Activated CD4-positive, alpha-beta T cell treated with anti-CD3 and anti-CD28 coated beads for 36 hours (primary cell): ENCODE results near the gene CLIC5. TPM values are rescaled to one million over a fixed set of nuclear protein-coding genes. Genes with fewer than 3 reads are reported as not detected.

ENCODE experiments used
- ATAC-seq: fragments of 200-7000 bp; cut with Tn5 transposase; one replicate; pipeline ENCODE4 v1.10.0; 2021; ENCODE audit warnings: mild to moderate bottlenecking, moderate library complexity
- CTCF ChIA-PET: fragments of 350-600 bp; sonication (Branson Sonifier 250); formaldehyde crosslinking; loops from one replicate; lab custom pipeline; 2021; ENCODE audit warnings: antibody characterized with exemption; lab: Charles Lee
- POLR2A ChIA-PET: fragments of 350-600 bp; sonication (Branson Sonifier 250); formaldehyde crosslinking; loops from one replicate; lab custom pipeline; 2021; ENCODE audit warnings: antibody characterized with exemption, inconsistent platforms; lab: Charles Lee
- DNase-seq: peaks from one replicate; pipeline ENCODE4 v3.0.0-alpha.2; 2020
- H3K27ac Mint-ChIP-seq: one replicate; pipeline ENCODE4 v1.8.0; 2021; ENCODE audit warnings: mixed read lengths
- H3K27me3 Mint-ChIP-seq: one replicate; pipeline ENCODE4 v1.8.0; 2021; ENCODE audit warnings: mixed read lengths
- H3K36me3 Mint-ChIP-seq: one replicate; pipeline ENCODE4 v1.8.0; 2021; ENCODE audit warnings: low read depth, mixed read lengths
- H3K4me1 Mint-ChIP-seq: one replicate; pipeline ENCODE4 v1.8.0; 2021; ENCODE audit warnings: mixed read lengths
- H3K4me3 Mint-ChIP-seq: one replicate; pipeline ENCODE4 v1.8.0; 2021; ENCODE audit warnings: mild to moderate bottlenecking, moderate library complexity, mixed read lengths
- H3K9me3 Mint-ChIP-seq: one replicate; pipeline ENCODE4 v1.8.0; 2021; ENCODE audit warnings: low read depth, mixed read lengths
- intact Hi-C, 2 experiments: fragments of 100-400 bp; cut with DNase I in 1 of 2; cut with micrococcal nuclease in 1 of 2; formaldehyde crosslinking; loops; one replicate each; pipeline versions ENCODE4 v1.14.2 to v1.15.1; 2022 to 2024; cut with DNase I, micrococcal nuclease
- total RNA-seq, 2 experiments: library from RNA; stranded (reverse); gene quantifications; one replicate each; pipeline ENCODE4 v1.2.3, GENCODE V29; 2021

CLIC5 gene
- total RNA-seq, 2 experiments from 2014 or later: 2.2 to 3.7 TPM

DNA sequence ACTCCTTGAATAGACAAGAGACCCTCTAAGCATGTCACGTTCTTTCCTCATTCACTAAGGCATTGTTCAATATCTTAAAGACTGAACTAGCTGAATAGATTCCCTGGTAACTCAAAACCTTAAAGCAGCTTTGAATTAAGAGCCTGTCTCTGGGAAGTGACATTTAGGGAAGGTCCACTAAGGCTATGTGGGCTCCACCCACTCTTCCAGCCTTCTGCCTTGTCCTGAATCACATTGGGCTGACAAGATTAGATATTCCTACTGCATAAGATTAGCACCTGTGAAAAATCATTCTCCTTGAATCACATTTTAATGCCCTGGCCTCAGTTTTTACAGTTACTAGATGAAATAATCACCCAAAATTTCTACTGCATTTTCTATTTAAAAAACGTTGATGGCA is 36.3 kb downstream of the CLIC5 start:
- no peaks in the 10 kb centered on the region for H3K4me1 Mint-ChIP-seq
- no peak overlapping the region for H3K4me3 Mint-ChIP-seq
- intact Hi-C loops: no loop called here
- no peaks in the 10 kb centered on the region for H3K27me3 Mint-ChIP-seq
- ATAC-seq (no peak), DNase-seq (no peak)
- ChIA-PET CTCF (no interaction called here), POLR2A (no interaction called here)
- H3K36me3 Mint-ChIP-seq: no peaks in the 10 kb centered on the region
- no peak overlapping the region for H3K27ac Mint-ChIP-seq
- peaks cover 2% of the 10 kb centered on the region for H3K9me3 Mint-ChIP-seq

DNA sequence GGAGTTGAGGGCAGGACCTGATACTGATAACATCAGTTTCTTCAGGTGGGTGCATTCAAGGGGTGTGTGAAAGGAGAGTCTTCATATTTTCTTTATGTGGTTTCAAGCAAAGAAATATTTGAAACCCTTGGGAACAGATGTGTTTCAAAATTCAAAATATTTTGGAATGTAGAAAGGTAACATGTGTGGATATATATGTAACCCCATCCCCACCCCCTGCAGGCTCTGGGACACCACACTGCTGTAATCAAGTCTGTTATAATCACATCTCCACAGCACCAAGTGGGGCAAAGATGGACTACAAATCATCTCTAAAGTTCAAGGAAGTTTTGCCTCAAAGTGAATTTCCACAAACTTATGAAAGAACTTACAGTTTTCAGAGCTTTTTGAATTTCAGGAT is 41.1 kb downstream of the CLIC5 start:
- no peak overlapping the region for H3K27ac Mint-ChIP-seq
- POLR2A ChIA-PET: no interaction called here
- peaks cover 2% of the 10 kb centered on the region for H3K9me3 Mint-ChIP-seq
- H3K4me1 Mint-ChIP-seq: peaks cover 11% of the 10 kb centered on the region
- no peaks in the 10 kb centered on the region for H3K36me3 Mint-ChIP-seq
- intact Hi-C loops: no loop called here
- H3K4me3 Mint-ChIP-seq: no peak overlapping the region
- H3K27me3 Mint-ChIP-seq: no peaks in the 10 kb centered on the region
- CTCF ChIA-PET: no interaction called here
- no peak for ATAC-seq
- DNase-seq: no peak

DNA sequence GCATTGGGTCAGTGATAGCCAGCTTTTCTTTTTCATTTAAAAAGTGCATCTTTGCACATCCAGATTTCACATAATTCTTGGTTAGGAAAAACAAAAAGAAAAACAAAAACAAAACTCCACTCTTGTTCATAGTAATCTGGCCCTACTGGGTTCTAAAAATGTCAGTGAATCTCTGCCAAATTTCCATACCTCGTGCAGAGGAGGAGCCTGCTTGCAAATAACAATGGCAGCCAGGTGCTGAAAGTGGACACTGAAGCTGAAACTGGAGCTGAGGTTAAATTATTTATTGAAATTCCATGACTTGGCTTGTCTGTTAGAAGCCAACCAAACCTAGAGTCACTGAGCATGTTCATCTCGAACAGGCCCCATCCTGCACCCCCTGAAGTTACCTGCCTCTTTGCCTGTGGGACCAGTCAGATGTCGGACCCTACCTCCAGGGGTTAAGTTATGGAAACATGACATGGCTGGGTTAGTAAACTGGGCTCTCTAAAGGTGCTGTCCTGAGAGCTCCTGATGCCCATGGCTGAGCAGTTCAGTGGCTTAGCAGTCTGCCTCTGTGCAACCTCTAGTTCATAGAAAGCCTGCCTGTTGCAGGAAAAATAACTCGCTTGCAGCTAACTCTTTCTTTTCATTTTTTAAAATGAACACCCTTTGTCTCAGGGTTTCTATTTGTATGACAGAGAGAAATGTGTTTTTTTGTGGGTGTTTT is 42.7 kb downstream of the CLIC5 start:
- POLR2A ChIA-PET: no interaction called here
- no peak for DNase-seq
- H3K4me3 Mint-ChIP-seq: no peak overlapping the region
- CTCF ChIA-PET: interaction anchor here (0.9 to 1.2 kb wide), 2 partner anchors 9 to 18 kb away, joined by 4 to 5 read pairs; no protein-coding TSS in a partner anchor
- no peak overlapping the region for H3K27ac Mint-ChIP-seq
- H3K4me1 Mint-ChIP-seq: peaks cover 11% of the 10 kb centered on the region
- H3K36me3 Mint-ChIP-seq: no peaks in the 10 kb centered on the region
- intact Hi-C loops: no loop called here
- no peaks in the 10 kb centered on the region for H3K27me3 Mint-ChIP-seq
- no peak for ATAC-seq
- H3K9me3 Mint-ChIP-seq: peaks cover 2% of the 10 kb centered on the region

DNA sequence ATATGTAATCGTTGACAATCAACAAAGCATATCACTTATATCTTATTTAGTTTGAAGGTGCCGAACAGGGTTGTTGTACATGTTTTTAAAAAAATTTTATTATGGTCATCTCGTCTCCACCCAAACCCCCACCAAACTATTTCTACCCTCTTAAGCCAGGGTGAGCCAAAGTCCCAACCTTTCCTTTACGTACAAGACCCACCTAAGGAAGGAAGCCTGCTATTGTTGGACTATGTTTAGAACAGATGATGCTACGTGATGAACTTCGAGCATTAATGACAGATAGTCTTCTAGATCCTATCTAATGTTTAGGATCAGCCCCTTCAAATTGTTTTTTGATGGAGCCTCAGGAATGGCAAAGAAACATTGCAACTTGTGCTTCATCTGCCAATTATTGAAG is 44.4 kb downstream of the CLIC5 start:
- Mint-ChIP-seq H3K27ac (no peak overlapping the region), H3K4me3 (no peak overlapping the region), H3K9me3 (peaks cover 2% of the 10 kb centered on the region), H3K27me3 (no peaks in the 10 kb centered on the region), H3K36me3 (no peaks in the 10 kb centered on the region), H3K4me1 (peaks cover 11% of the 10 kb centered on the region)
- POLR2A ChIA-PET: no interaction called here
- DNase-seq: no peak
- no peak for ATAC-seq
- CTCF ChIA-PET: no interaction called here
- intact Hi-C loops: no loop called here

DNA sequence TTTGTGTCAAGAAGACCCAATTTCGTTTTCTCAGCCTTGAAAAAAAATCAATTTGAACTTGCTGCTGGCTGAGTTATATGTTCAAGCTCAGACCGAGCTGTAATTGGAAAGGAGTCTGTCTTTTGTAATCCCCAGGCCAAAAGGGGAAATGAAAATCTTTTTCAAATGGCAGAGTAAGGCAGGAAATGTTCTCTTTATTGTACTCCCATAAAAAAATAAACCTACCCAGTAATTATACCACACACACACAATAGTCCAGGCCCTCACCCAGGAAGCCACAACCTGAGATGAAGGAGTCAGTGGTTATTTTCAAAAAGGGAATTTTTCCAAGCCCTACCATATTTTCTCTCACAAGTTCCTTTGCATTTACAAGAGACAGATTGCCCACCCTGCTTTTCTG is 45.3 kb downstream of the CLIC5 start:
- no peaks in the 10 kb centered on the region for H3K27me3 Mint-ChIP-seq
- ChIA-PET CTCF (no interaction called here), POLR2A (no interaction called here)
- H3K36me3 Mint-ChIP-seq: no peaks in the 10 kb centered on the region
- H3K4me3 Mint-ChIP-seq: no peak overlapping the region
- peaks cover 3% of the 10 kb centered on the region for H3K9me3 Mint-ChIP-seq
- intact Hi-C loops: no loop called here
- DNase-seq (no peak), ATAC-seq (no peak)
- no peak overlapping the region for H3K27ac Mint-ChIP-seq
- H3K4me1 Mint-ChIP-seq: peaks cover 11% of the 10 kb centered on the region

DNA sequence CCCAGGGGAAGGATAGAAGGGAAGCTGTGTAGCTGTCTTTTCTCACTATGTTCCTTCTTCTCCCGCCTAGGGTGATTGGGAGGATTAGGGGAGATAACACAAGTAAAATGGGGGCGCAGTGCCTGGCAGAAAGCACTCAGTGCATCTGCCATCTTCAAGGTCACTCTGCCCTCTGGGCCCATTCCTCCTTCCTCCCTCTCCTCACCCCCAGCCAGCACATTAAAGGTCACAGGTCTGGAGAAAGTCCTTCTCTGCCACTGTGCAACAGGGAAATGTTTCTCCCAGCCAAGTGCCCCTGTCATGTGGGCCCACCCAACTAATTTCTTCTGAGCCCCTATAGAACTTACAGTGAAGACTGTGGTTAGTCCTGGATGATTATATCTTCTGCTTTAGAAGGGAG is 45.8 kb downstream of the CLIC5 start:
- no peaks in the 10 kb centered on the region for H3K27me3 Mint-ChIP-seq
- H3K4me3 Mint-ChIP-seq: no peak overlapping the region
- peaks cover 11% of the 10 kb centered on the region for H3K4me1 Mint-ChIP-seq
- ATAC-seq: no peak
- POLR2A ChIA-PET: no interaction called here
- no peaks in the 10 kb centered on the region for H3K36me3 Mint-ChIP-seq
- CTCF ChIA-PET: no interaction called here
- H3K27ac Mint-ChIP-seq: no peak overlapping the region
- DNase-seq: no peak
- intact Hi-C loops: no loop called here
- peaks cover 5% of the 10 kb centered on the region for H3K9me3 Mint-ChIP-seq

DNA sequence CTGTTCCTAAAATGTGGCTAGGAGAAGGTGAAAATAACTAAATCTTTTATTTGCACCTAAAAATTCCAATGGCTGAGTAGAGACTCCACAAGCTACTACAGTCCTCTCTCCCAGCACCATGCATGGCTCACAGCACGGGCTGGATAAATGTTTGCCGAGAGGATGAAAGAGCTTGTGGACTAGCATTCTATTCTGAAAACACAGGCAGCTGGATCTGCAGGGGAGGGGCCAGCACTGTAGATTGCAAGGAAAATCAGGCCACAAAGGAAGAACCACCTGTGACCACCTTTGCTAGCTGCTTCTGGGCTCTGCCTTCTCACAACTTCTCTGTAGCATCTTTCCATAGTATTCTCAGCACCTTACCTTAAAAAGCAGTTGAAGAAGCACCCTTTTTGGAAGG is 46.6 kb downstream of the CLIC5 start:
- no peak for ATAC-seq
- Mint-ChIP-seq H3K27ac (no peak overlapping the region), H3K36me3 (no peaks in the 10 kb centered on the region), H3K4me3 (no peak overlapping the region), H3K27me3 (no peaks in the 10 kb centered on the region), H3K4me1 (peaks cover 11% of the 10 kb centered on the region), H3K9me3 (peaks cover 12% of the 10 kb centered on the region)
- ChIA-PET CTCF (no interaction called here), POLR2A (no interaction called here)
- DNase-seq: no peak
- intact Hi-C loops: no loop called here

DNA sequence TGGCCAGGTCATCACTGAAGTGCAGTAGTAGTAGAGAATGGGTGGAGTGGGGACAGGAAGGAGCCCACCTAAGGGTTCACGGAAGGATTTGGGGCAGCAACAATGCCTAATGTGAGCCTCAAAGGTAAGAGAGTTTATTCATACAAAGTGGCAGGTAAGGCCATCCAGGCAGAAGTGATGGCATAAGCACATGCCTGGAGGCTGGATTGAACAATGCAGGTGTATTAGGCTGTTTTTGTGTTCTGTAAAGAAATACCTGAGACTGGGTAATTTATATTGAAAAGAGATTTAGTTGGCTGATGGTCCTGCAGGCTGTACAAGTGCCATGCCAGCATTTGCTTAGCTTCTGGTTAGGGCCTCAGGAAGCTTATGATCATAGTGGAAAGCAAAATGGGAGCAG is 48.3 kb downstream of the CLIC5 start:
- peaks cover 11% of the 10 kb centered on the region for H3K4me1 Mint-ChIP-seq
- ChIA-PET POLR2A (no interaction called here), CTCF (no interaction called here)
- no peak overlapping the region for H3K4me3 Mint-ChIP-seq
- intact Hi-C loops: no loop called here
- peaks cover 12% of the 10 kb centered on the region for H3K9me3 Mint-ChIP-seq
- DNase-seq (no peak), ATAC-seq (no peak)
- no peaks in the 10 kb centered on the region for H3K36me3 Mint-ChIP-seq
- H3K27ac Mint-ChIP-seq: no peak overlapping the region
- H3K27me3 Mint-ChIP-seq: no peaks in the 10 kb centered on the region

DNA sequence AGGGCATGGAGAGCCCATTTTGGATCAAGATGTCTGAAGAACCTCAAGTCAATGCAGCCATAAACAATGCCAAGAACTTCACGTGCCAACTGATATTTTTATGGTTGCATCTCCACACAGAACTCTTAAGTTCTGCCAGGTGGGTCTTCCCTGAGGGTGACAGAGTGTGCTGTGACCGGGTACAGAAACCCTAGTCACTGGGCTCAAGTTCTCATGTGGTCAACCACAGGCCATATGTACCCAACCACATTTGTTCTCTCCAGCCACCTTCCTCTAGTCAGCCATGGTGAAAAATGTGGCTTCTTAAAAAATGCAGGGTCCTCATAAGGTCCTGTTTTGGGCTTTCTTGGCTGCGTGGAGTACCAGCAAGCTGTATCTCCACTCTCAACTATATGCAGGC is 48.9 kb downstream of the CLIC5 start:
- H3K4me3 Mint-ChIP-seq: no peak overlapping the region
- intact Hi-C loops: no loop called here
- H3K9me3 Mint-ChIP-seq: peaks cover 12% of the 10 kb centered on the region
- ATAC-seq: no peak
- no peak for DNase-seq
- POLR2A ChIA-PET: no interaction called here
- no peaks in the 10 kb centered on the region for H3K27me3 Mint-ChIP-seq
- peaks cover 11% of the 10 kb centered on the region for H3K4me1 Mint-ChIP-seq
- H3K27ac Mint-ChIP-seq: no peak overlapping the region
- CTCF ChIA-PET: no interaction called here
- H3K36me3 Mint-ChIP-seq: no peaks in the 10 kb centered on the region

DNA sequence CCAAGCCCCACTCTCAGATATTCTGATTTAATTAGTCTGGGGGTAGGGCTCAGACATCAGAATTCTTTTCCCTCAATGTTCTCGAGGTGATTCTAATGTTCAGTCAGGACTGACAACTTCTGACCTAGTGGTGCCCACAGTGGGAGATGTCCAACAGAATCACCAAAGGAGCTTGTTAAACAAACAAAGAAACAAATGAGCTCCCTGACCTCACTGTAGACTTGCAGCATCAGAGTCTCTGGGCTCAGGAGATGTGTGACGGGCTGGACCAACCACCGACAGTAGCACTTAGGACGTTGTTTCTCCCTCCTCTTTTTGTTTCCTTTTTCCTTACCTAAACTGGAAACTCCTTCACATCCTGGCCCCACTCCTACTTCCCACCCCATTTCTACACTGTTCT is 49.3 kb downstream of the CLIC5 start:
- POLR2A ChIA-PET: no interaction called here
- CTCF ChIA-PET: interaction anchor here (0.6 kb wide), 1 partner anchor 53 kb away, joined by 3 read pairs; no protein-coding TSS in a partner anchor

DNA sequence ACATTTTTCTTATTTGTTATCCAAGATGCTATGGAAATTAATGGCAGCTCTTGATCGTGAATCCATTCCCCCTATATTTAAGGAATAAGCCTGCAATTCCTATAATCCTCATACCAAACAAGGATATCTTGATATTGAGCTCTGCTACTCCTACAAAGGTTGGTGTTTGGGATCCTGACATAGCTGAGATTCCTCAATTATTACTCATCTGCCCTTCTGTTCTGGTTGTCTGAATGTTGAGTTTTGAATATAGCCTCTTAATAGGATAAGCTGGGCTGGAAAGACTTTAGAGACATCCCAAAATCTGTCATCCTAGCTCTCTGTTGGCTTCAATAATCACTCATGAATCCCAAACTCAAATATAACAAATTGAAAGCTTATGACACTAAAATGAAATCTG is 49.9 kb downstream of the CLIC5 start:
- no peak overlapping the region for H3K27ac Mint-ChIP-seq
- no peak for DNase-seq
- intact Hi-C loops: no loop called here
- ATAC-seq: no peak
- ChIA-PET CTCF (interaction anchor here (0.6 kb wide), 1 partner anchor 53 kb away, joined by 3 read pairs; no protein-coding TSS in a partner anchor), POLR2A (interaction anchor here (0.6 kb wide), 1 partner anchor 253 kb away, joined by 3 read pairs; no protein-coding TSS in a partner anchor)
- H3K4me3 Mint-ChIP-seq: no peak overlapping the region
- peaks cover 12% of the 10 kb centered on the region for H3K9me3 Mint-ChIP-seq
- no peaks in the 10 kb centered on the region for H3K36me3 Mint-ChIP-seq
- H3K27me3 Mint-ChIP-seq: no peaks in the 10 kb centered on the region
- peaks cover 9% of the 10 kb centered on the region for H3K4me1 Mint-ChIP-seq

More for the DNA sequence above, 49.3 kb downstream of the CLIC5 start:
- H3K4me1 Mint-ChIP-seq: peaks cover 11% of the 10 kb centered on the region
- ATAC-seq (no peak), DNase-seq (no peak)
- H3K36me3 Mint-ChIP-seq: no peaks in the 10 kb centered on the region
- peaks cover 12% of the 10 kb centered on the region for H3K9me3 Mint-ChIP-seq
- intact Hi-C loops: no loop called here
- no peak overlapping the region for H3K4me3 Mint-ChIP-seq
- no peak overlapping the region for H3K27ac Mint-ChIP-seq
- no peaks in the 10 kb centered on the region for H3K27me3 Mint-ChIP-seq

DNA sequence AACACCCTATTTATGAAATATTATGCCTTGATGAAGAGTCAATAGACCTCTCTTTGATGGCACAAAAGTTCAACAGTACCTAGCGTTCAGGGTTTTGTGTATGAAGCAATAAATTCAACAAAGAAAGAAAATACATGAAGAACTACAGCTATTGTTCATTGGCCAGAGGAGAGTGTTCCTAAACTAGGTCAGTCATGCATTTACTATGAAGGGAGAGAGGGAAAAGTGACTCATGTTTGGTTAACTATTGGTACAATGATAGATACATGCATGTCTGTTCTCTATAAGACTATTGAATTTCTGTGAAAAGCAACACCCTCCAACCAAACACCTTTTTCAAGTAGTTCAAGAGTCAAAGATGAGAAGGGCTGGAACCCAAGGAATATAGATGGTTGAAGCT is 50.7 kb downstream of the CLIC5 start:
- H3K4me1 Mint-ChIP-seq: peaks cover 3% of the 10 kb centered on the region
- no peaks in the 10 kb centered on the region for H3K27me3 Mint-ChIP-seq
- DNase-seq: no peak
- ATAC-seq: no peak
- H3K9me3 Mint-ChIP-seq: peaks cover 12% of the 10 kb centered on the region
- CTCF ChIA-PET: interaction anchor here (0.8 to 2.1 kb wide), 2 partner anchors 34 to 57 kb away, joined by 3 to 8 read pairs; no protein-coding TSS in a partner anchor
- no peak overlapping the region for H3K4me3 Mint-ChIP-seq
- intact Hi-C loops: no loop called here
- H3K36me3 Mint-ChIP-seq: no peaks in the 10 kb centered on the region
- no peak overlapping the region for H3K27ac Mint-ChIP-seq
- POLR2A ChIA-PET: interaction anchor here (0.6 kb wide), 1 partner anchor 254 kb away, joined by 3 read pairs; no protein-coding TSS in a partner anchor
